GM19023 (cell line): ENCODE measurements around the gene CDHR1.

Experiments used
- ATAC-seq: cut with Tn5 transposase; IDR thresholded peaks from one replicate; pipeline ENCODE4 v1.9.1; 2021; ENCODE audit warnings: mild to moderate bottlenecking, moderate library complexity; ENCODE audit not compliant: unreplicated experiment

The CDHR1 gene

DNA sequence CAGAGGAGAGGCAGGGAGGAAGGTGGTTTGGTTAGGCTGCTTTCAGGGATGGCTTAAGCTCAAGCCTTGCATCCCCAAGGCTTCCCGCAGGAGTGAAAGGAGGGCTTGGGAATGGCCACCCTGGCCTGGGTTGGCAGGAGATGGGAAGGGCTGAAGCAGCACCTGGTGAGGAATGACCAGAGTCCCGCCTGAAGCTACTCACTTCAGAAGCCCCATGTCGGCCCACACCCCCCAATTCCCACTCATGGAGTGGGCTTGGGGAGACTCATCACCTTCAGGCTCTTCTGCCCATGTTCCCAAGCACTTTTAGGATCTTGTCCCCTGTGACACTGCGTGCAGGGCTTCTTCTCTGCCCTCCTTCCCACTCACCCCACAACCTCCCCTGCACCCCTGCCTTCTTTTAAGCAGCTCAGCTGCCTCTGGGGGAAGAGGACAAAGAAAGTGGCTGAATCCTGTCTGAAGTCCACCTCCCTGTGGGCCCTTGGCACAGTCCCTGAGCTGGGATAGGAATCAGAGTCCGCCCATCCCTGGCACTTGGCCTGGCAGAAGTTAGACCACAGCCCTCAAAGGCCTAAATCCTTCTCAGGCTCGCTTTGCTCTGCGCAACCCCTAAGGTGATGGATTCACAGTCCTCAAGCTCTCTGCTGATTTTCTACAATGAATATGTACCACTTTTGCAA, 67.0 kb downstream of the CDHR1 start:
- no peak for ATAC-seq

DNA sequence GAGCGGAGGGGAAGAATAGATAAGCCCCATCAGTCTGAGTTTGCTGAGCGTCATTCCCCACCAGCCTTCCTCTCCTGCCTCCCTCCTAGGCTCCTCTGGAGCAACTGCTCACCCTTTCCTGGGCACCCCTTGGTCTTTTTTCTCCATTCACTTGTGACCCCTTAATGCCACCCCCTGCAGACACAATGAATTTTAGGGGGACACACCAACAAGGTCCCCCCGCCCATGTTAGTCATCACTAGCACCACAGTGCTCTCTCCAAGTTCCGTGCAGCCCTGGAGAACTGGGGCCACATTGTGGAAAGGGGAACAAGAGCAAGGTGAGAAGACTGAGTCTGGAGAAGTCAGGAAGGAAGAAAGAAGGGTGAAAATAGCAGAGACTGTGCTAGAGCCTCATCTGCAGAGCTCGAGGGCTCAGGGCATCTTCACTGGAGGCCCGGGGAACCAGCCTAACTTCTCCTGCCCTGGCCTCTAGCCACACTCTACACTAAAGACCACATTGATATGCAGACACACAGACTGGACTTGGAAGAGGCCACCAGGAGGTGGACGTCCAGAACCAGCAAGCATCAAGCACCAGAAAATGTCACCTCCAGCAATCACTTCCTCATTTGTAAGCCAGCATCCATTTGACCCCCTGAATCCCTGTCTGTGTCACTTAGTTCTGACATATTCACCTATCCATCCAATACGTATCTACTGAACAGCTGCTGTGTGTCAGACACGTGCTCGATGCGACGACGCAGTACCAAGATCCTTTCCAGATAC, 68.0 kb downstream of the CDHR1 start:
- no peak for ATAC-seq

DNA sequence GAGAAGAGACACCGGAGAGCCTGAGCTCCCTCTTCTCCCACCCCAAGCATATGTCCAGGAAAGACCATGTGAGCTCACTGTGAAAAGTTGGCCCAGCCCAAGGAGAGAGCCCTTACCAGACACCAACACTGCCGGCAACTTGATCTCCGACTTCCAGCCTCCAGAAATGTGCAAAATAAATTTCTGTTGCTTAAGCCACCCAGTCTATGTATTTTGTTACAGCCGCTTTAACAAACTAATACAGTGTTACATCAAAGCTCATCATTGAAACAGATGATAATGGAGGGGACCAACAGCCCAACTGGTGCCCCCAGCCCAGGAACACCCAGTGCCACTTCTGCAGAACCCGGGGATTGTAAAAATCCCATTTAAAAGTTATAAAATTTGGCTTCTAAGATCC, 69.4 kb downstream of the CDHR1 start:
- no peak for ATAC-seq

DNA sequence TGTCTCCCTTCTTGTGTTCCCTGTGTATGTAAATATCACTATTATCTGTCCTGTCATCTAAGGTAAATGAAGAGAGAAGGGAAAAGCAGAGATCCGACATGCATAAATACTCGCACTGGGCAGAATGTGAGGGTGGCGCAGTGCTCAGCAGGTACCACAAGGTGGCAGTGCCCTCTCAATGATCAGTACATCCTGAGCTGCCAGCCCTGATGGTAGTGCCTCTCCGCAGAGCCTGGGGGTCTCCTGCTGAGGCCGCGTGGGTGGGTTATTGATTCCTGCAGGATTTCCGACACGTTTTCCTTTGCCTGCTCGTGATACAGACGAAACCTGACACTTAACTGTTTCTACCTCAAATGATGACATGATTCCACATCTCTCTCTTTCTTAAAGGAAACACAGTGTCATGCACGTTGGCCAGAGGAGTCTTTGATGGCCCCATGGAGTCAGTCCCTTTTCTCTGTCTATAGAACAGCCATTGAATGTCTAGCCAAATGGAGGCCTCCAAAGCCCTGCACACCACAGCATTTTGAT, 70.3 kb downstream of the CDHR1 start:
- ATAC-seq, result peak; percentile 97

DNA sequence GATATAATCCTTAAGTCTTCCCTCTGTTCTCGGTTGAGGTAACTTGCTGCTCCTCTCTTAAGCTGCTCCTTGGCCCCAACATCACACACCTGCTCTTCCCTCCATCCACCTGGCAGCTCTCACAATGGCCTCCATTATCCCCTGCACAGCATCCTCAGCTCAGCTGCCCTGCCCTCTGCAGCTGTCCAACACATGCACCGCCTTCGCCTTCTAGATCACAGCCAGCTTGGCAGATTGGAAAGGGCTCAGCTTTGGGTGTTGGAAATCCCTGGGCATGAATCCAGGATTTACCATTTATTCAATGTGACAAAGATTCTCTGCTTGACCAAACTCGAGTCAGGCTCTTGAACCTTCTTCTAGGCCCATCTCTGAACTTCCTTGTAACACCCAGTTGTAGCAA, 71.1 kb downstream of the CDHR1 start:
- ATAC-seq, result no peak

DNA sequence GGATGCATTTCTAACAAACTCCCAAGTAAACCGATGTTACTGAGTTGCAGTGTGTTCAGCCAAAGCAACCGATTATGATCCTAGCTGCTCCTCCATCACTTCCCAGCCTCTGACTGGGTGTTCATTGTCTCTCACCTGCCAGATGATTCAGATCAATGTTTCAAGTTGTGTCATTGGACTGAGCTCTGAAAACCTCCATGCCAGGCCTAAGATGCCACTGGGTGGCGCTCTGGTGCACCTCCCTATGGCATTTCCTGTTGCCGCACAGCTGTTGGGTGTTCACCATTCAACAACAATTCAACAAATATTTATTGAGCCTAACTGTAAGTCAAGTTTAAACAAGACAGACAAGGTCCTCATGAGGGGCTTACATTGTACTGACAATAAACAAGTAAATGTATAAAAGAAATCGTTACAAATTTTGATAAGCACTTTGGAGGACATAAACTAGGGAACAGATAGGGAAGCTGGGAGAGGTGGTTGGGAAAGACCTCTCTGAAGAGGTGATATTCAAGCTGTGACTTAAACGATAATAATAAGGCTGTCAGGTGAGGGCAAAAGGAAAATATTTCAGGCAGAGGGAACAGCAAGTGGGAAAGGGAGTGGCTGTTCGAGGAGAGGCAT, 73.3 kb downstream of the CDHR1 start:
- peak; percentile 46 for ATAC-seq

DNA sequence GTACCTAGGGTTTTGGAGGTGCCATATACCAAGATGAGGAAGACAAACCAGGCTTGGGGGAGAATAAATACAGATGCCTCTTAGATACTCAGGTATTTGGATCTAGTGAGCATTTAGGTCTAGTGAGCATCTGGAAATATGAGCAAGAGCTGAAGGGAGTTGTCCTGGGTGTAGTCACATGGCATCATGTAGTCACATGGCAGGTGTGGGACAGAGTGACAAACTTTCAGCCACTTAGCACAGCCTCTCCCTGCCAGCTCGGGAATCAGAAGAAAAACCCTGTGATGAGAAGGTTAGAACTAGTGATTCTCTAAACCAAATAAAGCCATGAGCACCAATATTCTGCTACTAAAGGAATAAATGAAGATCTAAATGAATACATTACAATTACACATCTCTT, 74.8 kb downstream of the CDHR1 start:
- no peak for ATAC-seq
